ENCODE results near the gene ART4.

DNA sequence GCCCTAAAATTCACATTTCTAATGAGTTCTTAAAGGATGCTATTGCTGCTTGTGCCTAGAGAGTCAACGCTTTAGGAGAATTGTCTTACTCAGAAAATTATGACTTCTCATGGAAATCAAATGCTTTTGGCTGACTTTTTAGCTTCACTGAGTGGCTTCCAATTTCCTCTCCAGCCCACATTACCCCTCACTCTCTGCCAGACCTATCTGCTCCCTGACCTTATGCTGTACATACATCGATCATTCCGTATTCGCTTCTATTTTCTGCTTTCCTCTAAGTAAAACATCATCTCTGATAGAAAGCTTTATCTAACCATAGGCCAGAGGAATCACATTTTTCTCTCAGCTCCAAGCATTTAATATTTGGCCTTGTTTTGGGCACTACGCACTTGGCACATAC, 16.8 kb downstream of the ART4 start:
- TF ChIP-seq, protein P1, sequence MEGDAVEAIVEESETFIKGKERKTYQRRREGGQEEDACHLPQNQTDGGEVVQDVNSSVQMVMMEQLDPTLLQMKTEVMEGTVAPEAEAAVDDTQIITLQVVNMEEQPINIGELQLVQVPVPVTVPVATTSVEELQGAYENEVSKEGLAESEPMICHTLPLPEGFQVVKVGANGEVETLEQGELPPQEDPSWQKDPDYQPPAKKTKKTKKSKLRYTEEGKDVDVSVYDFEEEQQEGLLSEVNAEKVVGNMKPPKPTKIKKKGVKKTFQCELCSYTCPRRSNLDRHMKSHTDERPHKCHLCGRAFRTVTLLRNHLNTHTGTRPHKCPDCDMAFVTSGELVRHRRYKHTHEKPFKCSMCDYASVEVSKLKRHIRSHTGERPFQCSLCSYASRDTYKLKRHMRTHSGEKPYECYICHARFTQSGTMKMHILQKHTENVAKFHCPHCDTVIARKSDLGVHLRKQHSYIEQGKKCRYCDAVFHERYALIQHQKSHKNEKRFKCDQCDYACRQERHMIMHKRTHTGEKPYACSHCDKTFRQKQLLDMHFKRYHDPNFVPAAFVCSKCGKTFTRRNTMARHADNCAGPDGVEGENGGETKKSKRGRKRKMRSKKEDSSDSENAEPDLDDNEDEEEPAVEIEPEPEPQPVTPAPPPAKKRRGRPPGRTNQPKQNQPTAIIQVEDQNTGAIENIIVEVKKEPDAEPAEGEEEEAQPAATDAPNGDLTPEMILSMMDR (IDR thresholded peaks at IDR 0.05; ENCODE audit: low read length), result no peak
- no peak for TF ChIP-seq EZH2 (IDR thresholded peaks at IDR 0.05; ENCODE audit: borderline replicate concordance, low read length)
